Amniotic stem cell (primary cell): ENCODE data around the gene ENAM.
"Not testable (repeated sequence)": the region's sequence is repeated elsewhere in the genome, so short reads cannot be mapped to it uniquely, and the experiment has no call there.

Experiments
- DNase-seq: peaks from one replicate; lab custom pipeline; 2025; lab: John Stamatoyannopoulos, UW

The ENAM gene

DNA sequence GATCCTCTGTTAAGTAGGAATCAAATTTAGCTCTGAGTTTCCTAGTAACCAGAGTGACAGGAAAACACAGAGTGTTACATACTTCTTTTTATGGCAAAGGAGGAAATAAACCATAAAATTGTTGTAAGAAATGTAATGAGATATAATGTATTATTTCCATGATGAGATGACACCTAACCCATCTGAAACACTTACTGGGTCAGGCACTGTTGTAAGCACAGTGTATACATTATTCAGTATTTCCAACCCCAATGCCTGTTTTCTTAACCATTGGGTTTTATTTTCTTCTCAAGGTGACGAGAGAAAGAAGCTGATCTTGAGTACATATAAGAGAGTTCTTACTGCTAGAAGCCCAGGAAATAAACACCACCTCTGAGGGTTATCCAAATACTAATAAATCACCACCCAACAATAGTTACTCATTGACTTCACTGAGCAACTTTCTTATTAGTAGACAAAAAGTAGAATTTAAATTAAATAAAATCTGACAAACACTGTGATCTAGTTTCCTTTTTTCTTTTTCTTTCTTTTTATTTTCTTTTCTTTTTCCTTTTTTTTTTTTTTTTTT, 4.2 kb upstream of the ENAM start:
- DNase-seq, result no peak

GRCh38 chr4:70627620-70628019, 924 bp upstream of the ENAM start:
- no peak for DNase-seq

GRCh38 chr4:70629469-70630090, 1.0 kb downstream of the ENAM start:
- DNase-seq, result no peak

- no peak for DNase-seq
These were observed 1.6 kb downstream of the ENAM start for GRCh38 chr4:70630162-70630561.

GRCh38 chr4:70632028-70632427, 3.5 kb downstream of the ENAM start:
- no peak for DNase-seq

DNA sequence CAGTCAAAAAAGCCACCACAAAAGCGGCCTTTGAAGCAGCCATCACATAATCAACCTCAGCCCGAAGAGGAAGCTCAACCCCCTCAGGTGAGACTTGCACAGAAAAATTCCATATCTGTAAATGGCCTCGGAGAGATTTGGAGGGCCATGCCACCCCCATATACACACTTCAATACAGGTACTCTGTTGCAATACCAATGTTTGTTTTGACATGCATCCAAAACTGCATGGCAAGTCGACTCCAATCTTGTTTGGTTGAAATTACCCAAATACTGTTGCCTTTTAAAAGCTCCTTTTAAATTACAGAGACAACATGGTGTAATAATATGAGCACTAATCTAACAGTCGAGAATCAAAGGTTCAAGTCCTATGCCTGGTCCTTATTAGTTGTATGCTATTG, 5.9 kb downstream of the ENAM start:
- DNase-seq, result no peak

DNA sequence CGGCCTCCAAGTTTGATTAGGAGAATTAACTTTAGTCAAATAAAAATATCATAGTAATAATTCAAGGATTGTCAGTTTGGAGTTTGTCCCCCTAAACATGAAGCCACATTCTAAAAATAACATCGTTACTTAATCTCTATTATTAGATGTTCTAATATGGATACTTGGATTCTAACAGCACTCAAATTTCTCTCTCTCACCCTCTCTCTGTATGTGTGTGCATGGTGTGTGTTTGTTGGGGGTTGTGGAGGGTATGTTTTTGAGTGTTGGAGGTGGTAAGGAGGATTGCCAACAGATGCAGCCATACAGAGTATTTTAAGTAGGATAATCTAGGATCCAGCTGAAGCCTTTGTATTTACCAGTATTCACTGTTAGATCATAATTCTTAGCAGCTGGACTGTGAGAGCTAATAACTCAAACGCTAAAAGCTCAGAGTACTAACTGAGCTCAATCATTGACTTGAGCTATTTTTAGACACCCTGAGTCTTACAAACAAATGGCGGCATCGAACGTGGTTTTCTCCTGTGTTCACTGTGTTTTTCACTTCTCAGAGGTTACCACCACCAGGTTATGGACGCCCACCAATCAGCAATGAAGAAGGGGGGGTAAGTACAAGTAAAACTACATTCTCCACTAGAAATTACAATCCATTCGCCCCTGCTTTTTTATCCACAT, 8.8 kb downstream of the ENAM start:
- no peak for DNase-seq

- DNase-seq, result no peak
These were observed 11.6 kb downstream of the ENAM start for GRCh38 chr4:70640192-70640591.

DNA sequence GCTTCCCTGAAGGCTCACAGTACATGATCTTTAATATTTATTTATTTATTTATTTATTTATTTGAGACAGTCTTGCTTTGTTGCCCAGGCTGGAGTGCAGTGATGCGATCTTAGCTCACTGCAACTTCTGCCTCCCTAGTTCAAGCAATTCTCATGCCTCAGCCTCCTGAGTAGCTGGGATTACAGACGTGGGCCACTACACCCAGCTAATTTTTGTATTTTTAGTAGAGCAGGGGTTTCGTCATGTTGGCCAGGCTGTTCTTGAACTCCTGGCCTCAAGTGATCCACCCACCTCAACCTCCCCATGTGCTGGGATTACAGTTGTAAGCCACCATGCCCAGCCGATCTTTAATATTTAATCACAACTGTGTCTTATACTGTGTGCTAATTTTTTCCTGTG, 22.2 kb downstream of the ENAM start:
- DNase-seq, result not testable (repeated sequence)

DNA sequence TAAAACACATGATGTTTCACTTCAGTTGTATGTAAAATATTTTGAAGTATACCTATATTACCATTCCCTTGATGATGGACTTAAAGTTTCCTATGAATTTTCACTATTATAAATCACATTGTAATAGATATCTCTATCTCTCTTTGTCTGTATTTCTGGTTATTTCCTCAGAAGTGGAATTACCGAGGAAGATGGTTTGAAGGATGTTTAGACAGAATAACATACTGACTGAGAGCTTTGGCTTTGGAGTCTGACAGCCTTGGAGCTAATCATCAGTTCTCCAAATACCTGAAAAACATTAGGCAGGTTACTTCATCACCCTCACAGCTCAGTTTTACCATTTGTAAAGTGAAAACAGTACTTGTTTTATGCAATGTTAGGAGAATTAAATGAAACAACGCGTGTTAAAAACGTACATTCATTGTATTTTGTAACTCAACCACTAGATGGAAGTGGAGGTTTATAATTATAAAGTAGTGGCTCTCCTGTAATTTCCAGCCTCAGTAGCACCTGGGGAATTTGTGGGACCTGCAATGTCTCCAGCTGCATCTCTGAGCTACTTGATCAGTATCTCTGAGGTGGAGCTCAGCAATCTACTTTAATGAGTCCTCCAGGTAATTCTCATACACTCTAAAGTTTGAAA, 23.4 kb downstream of the ENAM start:
- peak; percentile 7 for DNase-seq

DNA sequence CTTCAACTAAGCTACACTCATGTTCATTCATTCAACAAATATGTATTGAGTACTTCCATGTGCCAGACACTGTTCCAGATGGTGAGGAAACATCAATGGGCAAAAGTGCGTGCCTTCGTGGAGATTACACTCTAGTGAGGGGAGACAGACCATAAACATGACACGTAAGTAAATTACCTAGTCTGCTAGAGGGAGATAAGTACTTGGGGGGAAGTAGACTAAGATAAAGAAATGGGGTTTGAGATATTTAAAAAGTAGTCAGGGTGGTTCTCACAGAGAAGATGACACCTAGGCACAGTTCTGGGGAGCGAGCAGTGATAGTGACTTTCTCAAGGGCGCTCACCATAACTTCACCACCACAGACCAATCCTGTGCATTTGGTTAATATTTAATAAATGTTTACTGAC, 26.1 kb downstream of the ENAM start:
- DNase-seq, result no peak

DNA sequence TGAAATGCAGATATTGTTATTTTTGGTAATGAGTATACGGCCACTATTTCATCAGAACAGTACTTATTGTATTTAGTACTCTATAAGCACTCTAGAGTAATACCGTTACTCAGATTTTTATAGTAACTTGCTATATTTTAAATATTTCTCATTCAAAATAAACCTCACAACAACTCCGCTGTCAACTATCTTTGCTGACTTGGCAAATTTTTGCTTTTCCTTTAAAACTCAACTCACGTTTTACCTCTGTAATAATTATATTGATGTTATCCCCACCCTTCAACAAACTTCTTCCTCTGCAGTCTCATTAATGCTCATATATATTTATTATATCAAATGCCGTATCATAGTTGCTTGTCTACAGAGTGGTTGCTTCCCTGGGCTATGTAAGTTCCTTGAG, 28.8 kb downstream of the ENAM start:
- DNase-seq, result no peak

DNA sequence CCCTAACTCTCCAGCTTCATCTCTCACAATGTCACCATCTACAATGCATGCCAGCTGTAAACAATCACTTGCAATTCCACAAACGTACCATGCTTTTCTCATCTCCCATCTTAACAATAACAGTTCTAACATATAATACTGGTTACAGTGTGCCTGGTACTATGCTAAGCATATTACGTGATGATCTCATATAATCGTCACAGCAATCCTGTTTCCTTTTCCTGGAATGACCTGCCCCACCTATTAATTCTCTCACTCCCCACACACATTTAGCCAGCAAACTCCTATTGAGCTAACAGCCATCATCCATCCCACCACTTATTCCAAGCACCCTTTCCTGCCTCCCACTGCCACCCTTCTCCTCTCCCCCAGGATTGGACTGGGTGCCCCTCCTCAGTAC, 29.9 kb downstream of the ENAM start:
- no peak for DNase-seq

DNA sequence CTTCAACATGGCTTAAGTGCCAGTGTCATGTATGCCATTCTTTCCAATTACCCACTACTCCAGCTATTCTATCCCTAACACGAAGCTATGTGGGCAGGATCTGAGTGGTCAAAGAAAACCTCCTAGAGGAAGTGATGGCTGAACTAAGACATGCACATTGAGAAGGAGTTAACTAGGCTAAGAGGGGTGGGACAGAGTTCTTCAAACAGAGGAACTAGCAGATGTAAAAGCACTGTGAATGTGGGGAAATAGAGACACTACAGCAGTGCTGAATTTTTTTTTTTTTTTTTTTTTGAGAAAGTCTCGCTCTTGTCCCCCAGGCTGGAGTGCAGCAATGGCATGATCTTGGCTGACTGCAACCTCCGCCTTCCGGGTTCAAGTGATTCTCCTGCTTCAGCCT, 31.6 kb downstream of the ENAM start:
- DNase-seq, result no peak

GRCh38 chr4:70661309-70661922, 32.9 kb downstream of the ENAM start:
- not testable (repeated sequence) for DNase-seq

DNA sequence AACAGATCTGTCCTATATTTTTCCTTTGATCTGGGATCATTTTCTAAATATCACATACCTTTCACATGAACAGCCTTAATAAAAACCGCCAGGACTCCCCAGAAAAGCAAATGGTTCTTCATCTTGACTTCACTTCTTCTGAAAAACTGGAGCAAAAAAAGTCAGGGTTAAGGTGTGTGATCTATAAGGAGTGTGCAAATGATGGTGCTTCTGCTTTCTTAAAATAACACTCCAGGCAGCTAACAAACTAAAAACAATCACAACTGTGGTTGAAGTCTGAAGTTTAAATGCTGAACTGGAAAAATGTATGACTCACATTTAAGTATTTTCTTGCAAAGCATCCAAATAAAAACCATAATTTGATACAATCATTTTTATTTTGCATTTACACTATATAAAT, 37.8 kb downstream of the ENAM start, which contains the start of gene JCHAIN:
Gene JCHAIN (minus strand): TSS at position 140 of the 400 bp plus-strand sequence. CDS start 18 bp downstream, at position 122.
- DNase-seq, result no peak

- no peak for DNase-seq
These were observed 39.4 kb downstream of the ENAM start for GRCh38 chr4:70667740-70668535.

DNA sequence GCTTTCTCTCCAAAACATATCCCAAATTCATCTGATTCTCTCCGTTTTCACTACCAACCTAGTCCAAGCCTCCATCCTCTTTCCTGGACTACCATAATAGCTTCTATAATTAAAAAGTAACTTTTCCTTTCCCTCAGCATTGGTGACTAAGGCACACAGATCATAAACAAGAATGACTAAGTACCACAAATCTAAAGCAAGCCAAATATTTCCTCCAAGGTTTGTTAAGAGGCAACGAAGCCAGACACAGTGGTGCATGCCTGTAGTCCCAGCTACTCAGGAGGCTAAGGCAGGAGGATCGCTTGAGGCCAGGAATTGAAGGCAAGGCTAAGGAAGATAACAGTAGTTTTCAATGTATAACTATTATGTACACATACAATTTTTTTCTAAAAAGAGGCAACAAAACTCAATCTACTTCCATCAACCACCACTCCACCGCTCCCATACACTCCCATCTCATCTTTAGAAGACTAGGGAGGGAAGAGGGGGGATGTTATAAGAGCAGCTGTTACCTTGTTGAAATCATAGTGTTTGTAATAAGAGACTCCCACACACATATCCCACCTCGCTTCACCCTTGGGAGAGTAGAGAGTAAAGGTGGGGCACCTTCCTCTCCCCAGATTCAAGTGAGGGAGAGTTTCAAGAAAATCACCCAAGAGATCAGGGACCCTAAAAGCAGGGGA, 41.9 kb downstream of the ENAM start:
- DNase-seq, result no peak

DNA sequence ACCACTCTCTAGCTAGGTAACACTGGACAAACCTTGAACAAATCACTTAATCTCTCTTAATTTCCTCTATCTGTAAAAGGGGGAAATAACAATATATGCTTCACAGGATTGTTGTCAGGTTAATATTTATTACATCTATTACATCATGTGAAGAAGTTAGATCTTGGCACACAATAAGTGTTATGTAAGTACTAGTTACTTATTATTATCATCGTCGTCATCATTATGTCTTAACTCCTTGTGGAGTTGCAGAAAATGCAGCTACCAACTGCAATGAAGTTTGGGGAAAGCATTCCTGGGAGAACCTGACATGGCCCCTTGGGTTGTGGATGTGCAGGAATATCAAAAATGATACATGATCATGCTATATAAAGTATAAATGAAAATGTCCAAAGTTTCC, 42.5 kb downstream of the ENAM start:
- no peak for DNase-seq

DNA sequence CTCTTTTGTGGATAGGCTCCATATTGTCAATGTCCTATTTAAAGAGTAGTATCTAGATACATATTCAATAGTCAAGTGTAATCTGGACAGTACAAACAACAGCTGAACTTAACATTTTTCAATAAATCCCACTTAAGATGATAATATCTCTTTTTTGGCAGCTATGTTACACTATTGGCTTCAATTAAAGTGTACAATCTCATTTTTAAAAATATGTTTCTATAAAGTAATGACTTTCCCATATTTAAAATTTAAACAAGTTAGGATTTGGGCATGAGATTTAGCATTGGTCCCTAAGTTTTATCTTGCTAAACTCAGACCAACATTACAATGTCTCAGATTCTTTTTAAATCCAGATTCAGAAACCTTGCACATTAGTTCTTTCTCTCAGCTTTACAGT, 45.6 kb downstream of the ENAM start:
- DNase-seq, result no peak

- no peak for DNase-seq
These were observed 46.2 kb downstream of the ENAM start for GRCh38 chr4:70674731-70675130.
